ENCODE results near the gene GALNTL6. TPM values are rescaled to one million over a fixed set of nuclear protein-coding genes. Genes with fewer than 3 reads are reported as not detected.

GALNTL6 gene
- total and polyA plus RNA-seq, 2 donors (not counting 1 experiment from before 2014, with no cell fraction given): 0.99 to 1.1 TPM

DNA sequence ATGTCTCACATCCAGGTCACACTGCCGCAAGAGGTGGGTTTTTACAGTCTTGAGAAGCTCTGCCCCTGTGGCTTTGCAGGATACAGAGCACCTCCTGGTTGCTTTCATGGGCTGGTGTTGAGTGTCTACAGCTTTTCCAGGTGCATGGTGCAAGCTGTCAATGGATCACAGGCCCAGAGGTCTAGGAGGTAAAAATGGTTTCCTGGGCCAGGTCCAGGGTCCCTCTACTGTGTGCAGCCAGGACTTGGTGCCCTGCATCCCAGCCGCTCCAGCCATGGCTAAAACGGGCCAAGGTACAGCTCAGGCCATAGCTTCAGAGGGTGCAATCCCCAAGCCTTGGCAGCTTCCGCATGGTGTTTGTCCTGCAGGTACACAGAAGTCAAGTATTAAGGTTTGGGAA is 921.4 kb downstream of the GALNTL6 start:
- no peaks in the 10 kb centered on the region for H3K27me3 ChIP-seq (replicated peaks in 1 of 4; ENCODE audit: control extremely low read depth in 1 of 4, control insufficient read depth in 3 of 4, insufficient read depth in 4 of 4, low read length in 3 of 4)
- no peak for TF ChIP-seq EZH2 (IDR thresholded peaks at IDR 0.05; ENCODE audit: borderline replicate concordance, insufficient read depth, low read depth, low read length, poor library complexity, severe bottlenecking)
- TF ChIP-seq, protein P1, sequence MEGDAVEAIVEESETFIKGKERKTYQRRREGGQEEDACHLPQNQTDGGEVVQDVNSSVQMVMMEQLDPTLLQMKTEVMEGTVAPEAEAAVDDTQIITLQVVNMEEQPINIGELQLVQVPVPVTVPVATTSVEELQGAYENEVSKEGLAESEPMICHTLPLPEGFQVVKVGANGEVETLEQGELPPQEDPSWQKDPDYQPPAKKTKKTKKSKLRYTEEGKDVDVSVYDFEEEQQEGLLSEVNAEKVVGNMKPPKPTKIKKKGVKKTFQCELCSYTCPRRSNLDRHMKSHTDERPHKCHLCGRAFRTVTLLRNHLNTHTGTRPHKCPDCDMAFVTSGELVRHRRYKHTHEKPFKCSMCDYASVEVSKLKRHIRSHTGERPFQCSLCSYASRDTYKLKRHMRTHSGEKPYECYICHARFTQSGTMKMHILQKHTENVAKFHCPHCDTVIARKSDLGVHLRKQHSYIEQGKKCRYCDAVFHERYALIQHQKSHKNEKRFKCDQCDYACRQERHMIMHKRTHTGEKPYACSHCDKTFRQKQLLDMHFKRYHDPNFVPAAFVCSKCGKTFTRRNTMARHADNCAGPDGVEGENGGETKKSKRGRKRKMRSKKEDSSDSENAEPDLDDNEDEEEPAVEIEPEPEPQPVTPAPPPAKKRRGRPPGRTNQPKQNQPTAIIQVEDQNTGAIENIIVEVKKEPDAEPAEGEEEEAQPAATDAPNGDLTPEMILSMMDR (IDR thresholded peaks at IDR 0.05): no peak
- peaks cover 3 to 17% (median 11%) of the 10 kb centered on the region in 3 donors for H3K9me3 ChIP-seq (ENCODE audit: control extremely low read depth in 1 of 3, control insufficient read depth in 2 of 3, insufficient read depth in 1 of 3, low read length in 2 of 3)
- H3K4me3 Mint-ChIP-seq: no peak overlapping the region
- H2AFZ ChIP-seq (ENCODE audit: insufficient read depth, low read depth, low read length, poor library complexity, severe bottlenecking): no peak overlapping the region
- WGBS (ENCODE audit: insufficient coverage): 89% methylated on average over 4 of the region's 4 CpGs
- H3K27me3 Mint-ChIP-seq: no peaks in the 10 kb centered on the region
- H3K4me3 ChIP-seq (ENCODE audit: control extremely low read depth in 1 of 5, extremely low read depth in 1 of 5, insufficient read depth in 1 of 5, low read depth in 2 of 5, low read length in 4 of 5): no peak overlapping the region
- no peaks in the 10 kb centered on the region for H3K4me1 Mint-ChIP-seq
- H3K79me2 ChIP-seq (ENCODE audit: control insufficient read depth, insufficient read depth, low read length): no peaks in the 10 kb centered on the region
- H4K20me1 ChIP-seq (ENCODE audit: control insufficient read depth, insufficient read depth, low read length, poor library complexity, severe bottlenecking): no peaks in the 10 kb centered on the region
- H3K27ac ChIP-seq (ENCODE audit: low read length in 2 of 2): no peak overlapping the region
- peaks cover 17% of the 10 kb centered on the region for H3K9me3 Mint-ChIP-seq (ENCODE audit: insufficient read depth)
- POLR2A ChIA-PET: no interaction called here
- no peak for ATAC-seq (ENCODE audit: low read depth)
- CTCF ChIA-PET: no interaction called here
- no peaks in the 10 kb centered on the region for H3K4me1 ChIP-seq (ENCODE audit: control insufficient read depth in 2 of 2, insufficient read depth in 2 of 2, low read length in 2 of 2)
- intact Hi-C loops (cut with micrococcal nuclease): no loop called here
- no peak for DNase-seq
- H3K27ac Mint-ChIP-seq: no peak overlapping the region
- no peak overlapping the region for H3K9ac ChIP-seq (ENCODE audit: low read length)
- H3K4me2 ChIP-seq (replicated peaks; ENCODE audit: low read depth, low read length, poor library complexity, severe bottlenecking): no peak overlapping the region
- no peaks in the 10 kb centered on the region for H3K36me3 ChIP-seq (replicated peaks in 1 of 2; ENCODE audit: control extremely low read depth in 1 of 2, control insufficient read depth in 1 of 2, extremely low read depth in 1 of 2, insufficient read depth in 2 of 2, low read length in 1 of 2)

DNA sequence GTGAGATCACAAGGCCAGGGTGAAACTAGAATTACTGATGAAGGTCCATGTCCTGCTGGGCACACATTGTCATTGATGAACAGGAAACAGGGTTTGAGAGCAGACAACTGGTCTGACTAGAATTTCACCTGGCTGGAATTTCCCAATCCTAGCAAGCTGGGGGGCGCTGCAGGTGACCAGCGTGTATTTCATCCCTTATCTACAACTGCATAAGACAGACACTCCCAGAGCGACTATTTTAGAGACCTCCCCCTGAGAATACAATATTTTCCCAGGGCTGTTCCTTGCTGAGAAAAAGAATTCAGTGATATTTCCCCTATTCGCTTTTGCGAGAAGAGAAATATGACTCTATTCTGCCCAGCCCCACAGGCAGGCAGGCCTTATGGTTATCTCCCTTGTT is 922.8 kb downstream of the GALNTL6 start:
- no peaks in the 10 kb centered on the region for H3K27me3 ChIP-seq (replicated peaks in 1 of 4; ENCODE audit: control extremely low read depth in 1 of 4, control insufficient read depth in 3 of 4, insufficient read depth in 4 of 4, low read length in 3 of 4)
- peak; percentile 4 for DNase-seq
- no peaks in the 10 kb centered on the region for H3K4me1 ChIP-seq (ENCODE audit: control insufficient read depth in 2 of 2, insufficient read depth in 2 of 2, low read length in 2 of 2)
- peaks cover 3 to 17% (median 11%) of the 10 kb centered on the region in 3 donors for H3K9me3 ChIP-seq (ENCODE audit: control extremely low read depth in 1 of 3, control insufficient read depth in 2 of 3, insufficient read depth in 1 of 3, low read length in 2 of 3)
- TF ChIP-seq EZH2 (IDR thresholded peaks at IDR 0.05; ENCODE audit: borderline replicate concordance, insufficient read depth, low read depth, low read length, poor library complexity, severe bottlenecking): no peak
- TF ChIP-seq, protein P1 (IDR thresholded peaks at IDR 0.05): no peak
- no peak overlapping the region for H2AFZ ChIP-seq (ENCODE audit: insufficient read depth, low read depth, low read length, poor library complexity, severe bottlenecking)
- Mint-ChIP-seq H3K4me3 (no peak overlapping the region), H3K9me3 (ENCODE audit: insufficient read depth) (peaks cover 16% of the 10 kb centered on the region), H3K27ac (no peak overlapping the region), H3K4me1 (no peaks in the 10 kb centered on the region), H3K27me3 (no peaks in the 10 kb centered on the region)
- no peaks in the 10 kb centered on the region for H3K36me3 ChIP-seq (replicated peaks in 1 of 2; ENCODE audit: control extremely low read depth in 1 of 2, control insufficient read depth in 1 of 2, extremely low read depth in 1 of 2, insufficient read depth in 2 of 2, low read length in 1 of 2)
- H3K4me3 ChIP-seq (ENCODE audit: control extremely low read depth in 1 of 5, extremely low read depth in 1 of 5, insufficient read depth in 1 of 5, low read depth in 2 of 5, low read length in 4 of 5): no peak overlapping the region
- no peak overlapping the region for H3K9ac ChIP-seq (ENCODE audit: low read length)
- H3K79me2 ChIP-seq (ENCODE audit: control insufficient read depth, insufficient read depth, low read length): no peaks in the 10 kb centered on the region
- H4K20me1 ChIP-seq (ENCODE audit: control insufficient read depth, insufficient read depth, low read length, poor library complexity, severe bottlenecking): no peaks in the 10 kb centered on the region
- ChIA-PET POLR2A (no interaction called here), CTCF (no interaction called here)
- intact Hi-C loops (cut with micrococcal nuclease): no loop called here
- WGBS (ENCODE audit: insufficient coverage): 68% methylated on average over 5 of the region's 5 CpGs
- ATAC-seq (ENCODE audit: low read depth): no peak
- H3K4me2 ChIP-seq (replicated peaks; ENCODE audit: low read depth, low read length, poor library complexity, severe bottlenecking): no peak overlapping the region
- no peak overlapping the region for H3K27ac ChIP-seq (ENCODE audit: low read length in 2 of 2)
